Islet precursor cell (in vitro differentiated cells): ENCODE measurements around the gene PDF.
"Not testable (repeated sequence)": the region's sequence is repeated elsewhere in the genome, so short reads cannot be mapped to it uniquely, and the experiment has no call there.

ENCODE experiments used
- DNase-seq: peaks from one replicate; pipeline ENCODE4 v3.0.0-alpha.2; 2018

The PDF gene, protein sequence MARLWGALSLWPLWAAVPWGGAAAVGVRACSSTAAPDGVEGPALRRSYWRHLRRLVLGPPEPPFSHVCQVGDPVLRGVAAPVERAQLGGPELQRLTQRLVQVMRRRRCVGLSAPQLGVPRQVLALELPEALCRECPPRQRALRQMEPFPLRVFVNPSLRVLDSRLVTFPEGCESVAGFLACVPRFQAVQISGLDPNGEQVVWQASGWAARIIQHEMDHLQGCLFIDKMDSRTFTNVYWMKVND

GRCh38 chr16:69330286-69331109, at the start of gene PDF:
Gene PDF (minus strand): TSS chr16:69330588. CDS start chr16:69330570, 18 bp downstream.
- DNase-seq, result peak; percentile 97

DNA sequence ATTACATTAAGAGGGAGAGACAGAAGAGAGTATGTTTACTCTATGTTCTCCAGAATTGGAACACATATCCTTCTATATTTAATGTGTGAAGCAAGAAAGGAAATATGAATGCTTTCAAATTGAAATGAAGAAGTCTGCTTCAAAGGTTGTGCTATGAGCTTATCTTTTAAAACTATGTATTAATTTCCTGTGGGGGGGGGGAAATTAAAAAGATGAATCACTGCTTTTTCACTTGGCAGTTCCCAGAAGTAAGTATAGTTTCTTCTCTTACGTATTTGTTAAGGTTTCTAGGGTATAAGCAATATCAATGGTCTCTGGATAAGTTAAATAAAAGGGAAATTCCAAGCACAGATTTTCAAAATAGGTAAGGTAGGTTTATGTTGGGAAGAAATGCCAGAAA, 48.4 kb upstream of the PDF start:
- DNase-seq, result no peak

DNA sequence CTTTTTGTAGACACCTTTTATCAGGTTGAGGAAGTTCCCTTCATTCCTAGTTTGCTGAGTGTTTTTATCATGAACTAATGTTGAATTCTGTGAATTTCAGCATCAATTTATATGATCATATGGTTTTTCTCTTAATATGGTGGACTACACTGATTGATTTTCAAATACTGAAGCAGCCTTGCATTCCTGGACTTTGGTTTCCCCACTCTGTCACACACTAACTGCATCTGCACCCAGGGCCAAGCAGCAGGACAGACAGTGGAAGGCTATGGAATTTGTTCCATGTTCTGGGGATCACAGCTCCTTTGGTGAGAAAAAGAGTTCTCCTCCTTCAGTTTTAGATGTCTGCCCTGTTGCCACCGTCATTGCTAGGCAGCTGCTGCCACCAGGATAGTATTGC, 47.6 kb upstream of the PDF start:
- no peak for DNase-seq

- no peak for DNase-seq
Observed at GRCh38 chr16:69376393-69377059, 46.1 kb upstream of the PDF start.

GRCh38 chr16:69373019-69373418, 42.6 kb upstream of the PDF start:
- DNase-seq, result no peak

DNA sequence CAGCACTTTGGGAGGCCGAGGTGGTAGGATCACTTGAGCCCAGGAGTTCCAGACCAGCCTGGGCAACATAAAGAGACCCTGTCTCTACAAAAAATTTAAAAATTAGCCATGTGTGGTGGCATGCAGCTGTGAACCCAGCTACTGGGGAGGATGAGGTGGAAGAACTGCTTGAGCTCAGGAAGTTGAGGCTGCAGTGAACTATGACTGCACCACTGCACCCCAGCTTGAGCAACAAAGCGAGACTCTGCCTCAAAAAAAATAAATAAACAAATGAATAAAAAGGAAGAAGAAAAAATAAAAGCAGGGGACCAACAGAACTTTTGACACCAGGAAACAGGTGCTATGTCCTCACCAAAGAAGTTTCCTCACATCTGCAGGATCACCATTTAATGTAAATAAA, 41.2 kb upstream of the PDF start:
- no peak for DNase-seq

GRCh38 chr16:69368866-69369265, 38.5 kb upstream of the PDF start:
- no peak for DNase-seq

- no peak for DNase-seq
Observed at GRCh38 chr16:69367980-69368379, 37.6 kb upstream of the PDF start.

DNA sequence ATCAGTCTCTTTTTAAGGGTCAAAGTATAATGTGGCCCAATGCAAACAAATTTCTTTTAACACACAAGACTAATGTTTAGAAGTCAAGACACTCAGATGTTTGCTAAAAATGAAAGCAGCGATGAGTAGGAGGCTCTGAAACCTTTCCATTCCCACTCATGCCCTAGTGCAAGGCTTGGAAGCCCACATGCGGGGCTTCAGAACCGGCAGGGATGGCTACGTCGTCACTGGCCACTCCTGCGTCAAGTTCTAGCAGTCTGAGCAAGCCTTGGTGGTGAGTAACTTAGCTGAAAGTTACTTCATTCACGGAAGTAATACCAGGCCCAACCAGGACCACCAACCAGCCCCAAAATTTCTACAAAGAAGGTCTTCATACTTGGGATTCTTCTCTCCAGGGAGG, 36.0 kb upstream of the PDF start:
- no peak for DNase-seq

DNA sequence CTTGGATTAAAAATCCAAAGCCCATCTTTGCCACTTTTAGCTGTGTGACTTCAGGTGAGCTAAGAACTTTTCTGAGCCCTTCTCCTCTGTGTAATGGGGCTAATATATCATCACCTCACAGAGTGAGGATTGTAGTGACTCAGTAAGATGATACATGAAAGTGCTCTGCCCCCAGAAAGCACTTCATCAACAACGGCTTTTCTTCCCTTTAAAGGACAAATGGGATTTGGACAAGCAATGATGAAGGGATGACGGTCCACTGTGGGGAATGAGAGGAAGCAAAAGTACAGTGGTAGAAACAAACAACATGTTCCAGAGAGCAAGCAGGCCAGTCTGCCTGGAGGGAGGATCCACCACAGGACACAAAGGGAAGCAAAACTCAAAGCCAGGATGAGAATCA, 35.5 kb upstream of the PDF start:
- no peak for DNase-seq

DNA sequence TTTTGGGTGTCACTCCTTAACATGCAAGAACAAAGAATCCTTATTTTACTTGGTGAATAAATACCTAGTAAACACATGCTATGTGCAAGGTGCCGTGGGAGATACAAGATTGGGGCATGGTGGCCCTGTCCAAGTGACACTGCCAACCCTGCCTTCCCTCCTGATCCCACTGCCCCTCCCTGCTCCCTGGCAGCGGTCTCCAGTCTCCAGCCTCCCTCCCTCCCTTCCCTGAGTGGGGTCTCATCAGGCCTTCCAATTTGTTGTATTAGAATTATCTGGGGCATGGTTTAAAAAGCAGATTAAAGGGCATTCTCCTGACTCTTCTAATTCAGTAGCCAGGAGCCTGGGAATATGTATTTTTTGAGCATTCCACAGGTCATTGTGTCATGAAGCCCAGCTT, 33.7 kb upstream of the PDF start:
- no peak for DNase-seq

DNA sequence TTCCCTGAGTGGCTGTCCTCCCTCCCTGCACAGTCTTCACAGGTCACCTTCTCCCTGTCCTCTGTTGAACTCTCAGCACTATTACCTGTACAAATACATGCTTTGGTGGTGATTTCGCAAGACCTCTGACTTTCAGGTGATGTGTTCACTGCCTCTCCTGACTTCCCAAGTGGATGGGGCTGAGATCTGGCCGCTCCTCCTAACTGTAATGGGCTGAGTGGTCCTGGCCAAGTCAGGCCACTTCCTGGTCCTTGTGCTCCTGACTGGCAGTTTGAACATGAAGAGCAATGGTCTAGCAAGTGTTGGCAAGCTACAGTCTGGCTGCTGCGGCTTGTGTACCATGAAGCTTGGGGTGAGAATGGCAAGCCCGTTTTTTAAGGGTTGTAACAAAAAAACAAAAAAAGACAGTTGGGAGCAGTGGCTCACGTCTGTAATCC, 32.9 kb upstream of the PDF start:
- DNase-seq, result no peak

DNA sequence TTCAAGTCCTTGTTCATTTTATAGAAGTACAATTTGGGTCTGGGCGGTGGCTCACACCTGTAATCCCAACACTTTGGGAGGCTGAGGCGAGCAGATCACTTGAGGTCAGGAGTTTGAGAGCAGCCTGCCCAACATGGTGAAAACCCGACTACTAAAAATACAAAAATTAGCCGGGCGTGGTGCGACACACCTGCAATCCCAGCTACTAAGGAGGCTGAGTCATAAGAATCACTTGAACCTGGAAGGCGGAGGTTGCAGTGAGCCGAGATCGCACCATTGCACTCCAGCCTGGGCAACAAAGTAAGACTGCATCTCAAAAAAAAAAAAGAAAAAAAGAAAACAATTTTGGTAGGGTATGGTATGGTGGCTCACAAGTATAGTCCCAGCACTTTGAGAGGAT, 29.7 kb upstream of the PDF start:
- not testable (repeated sequence) for DNase-seq

- DNase-seq, result no peak
Observed at GRCh38 chr16:69351309-69352027, 21.1 kb upstream of the PDF start, which contains the start of gene TMED6. Gene TMED6 (minus strand): TSS chr16:69351786. CDS start chr16:69351753, 33 bp downstream.

DNA sequence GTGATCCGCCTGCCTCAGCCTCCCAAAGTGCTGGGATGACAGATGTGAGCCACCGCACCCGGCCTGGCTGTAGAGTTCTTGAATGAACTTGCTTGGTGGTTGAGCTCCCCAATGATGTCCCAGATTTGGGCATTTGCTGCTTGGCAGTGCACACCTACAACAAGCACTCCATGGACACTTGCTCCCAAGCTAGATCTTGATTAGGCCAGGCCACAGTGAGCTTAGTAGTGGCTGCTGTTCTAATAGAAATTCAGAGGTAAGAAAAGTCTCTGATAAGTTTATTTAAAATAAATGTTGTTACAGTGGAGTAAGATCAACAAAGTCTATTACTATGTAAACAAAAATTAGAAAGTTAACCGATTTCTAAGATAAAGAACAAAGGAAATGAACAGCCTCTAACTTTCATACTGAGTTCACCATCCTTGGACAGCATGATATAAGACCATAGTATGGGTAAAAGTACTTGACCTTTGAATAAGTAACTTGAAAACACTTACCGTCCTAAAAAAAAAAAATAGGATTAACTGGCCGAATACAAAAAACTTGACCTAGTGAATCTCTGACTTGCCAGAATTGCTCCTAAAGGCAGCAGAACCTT, 20.2 kb upstream of the PDF start:
- no peak for DNase-seq

GRCh38 chr16:69349536-69349935, 19.1 kb upstream of the PDF start:
- DNase-seq, result no peak

- no peak for DNase-seq
Observed at GRCh38 chr16:69348222-69348621, 17.8 kb upstream of the PDF start.

DNA sequence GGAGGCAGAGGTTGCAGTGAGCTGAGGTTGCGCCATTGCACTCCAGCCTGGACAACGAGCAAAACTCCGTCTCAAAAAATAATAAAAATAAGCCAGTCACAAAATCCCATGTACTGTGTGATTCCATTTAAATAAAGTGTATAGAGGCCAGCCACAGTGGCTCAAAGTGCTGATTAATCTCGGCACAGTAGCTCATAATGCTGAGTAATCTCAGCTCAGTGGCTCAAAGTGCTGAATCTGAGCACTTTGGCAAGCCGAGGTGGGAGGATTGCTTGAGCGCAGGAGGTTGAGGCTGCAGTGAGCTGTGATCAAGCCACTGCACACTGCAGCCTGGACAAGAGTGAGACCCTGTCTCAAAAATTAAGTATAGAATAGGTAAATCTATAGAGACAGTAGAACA, 16.3 kb upstream of the PDF start:
- DNase-seq, result no peak

DNA sequence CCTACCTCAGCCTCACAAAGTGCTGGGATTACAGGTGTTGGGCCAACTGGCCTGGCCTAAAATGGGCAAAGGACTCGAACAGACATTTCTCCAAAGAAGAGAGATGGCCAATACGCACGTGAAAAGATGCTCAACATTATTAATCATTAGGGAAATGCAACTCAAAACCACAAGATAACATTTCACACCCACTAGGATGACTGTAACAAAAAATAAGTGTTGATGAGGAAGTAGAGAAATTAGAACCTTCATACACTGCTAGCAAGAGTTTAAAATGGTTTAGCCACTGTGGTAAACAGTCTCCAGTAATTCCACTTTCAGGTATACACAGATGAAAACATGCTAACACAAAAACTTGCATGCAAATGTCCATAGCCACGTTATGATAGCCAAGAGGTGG, 15.5 kb upstream of the PDF start:
- no peak for DNase-seq

DNA sequence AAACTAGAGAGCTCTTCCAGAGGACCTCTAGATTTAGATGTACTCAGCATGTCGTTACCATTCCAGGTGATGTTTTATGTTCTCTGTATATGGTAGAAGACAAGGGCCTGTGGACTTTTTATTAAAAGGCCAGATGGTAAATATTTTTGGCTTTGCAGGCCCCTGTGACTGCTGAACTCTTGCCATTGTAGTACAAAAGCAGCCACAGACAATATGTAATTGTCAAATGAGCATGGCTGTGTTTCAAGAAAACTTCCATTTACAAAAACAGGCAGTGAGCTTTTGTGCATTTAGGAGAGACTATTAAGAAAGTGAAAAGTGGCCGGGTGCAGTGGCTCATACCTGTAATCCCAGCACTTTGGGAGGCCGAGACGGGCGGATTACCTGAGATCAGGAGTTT, 13.8 kb upstream of the PDF start:
- no peak for DNase-seq

- no peak for DNase-seq
Observed at GRCh38 chr16:69340095-69340644, 9.8 kb upstream of the PDF start.

- DNase-seq, result peak; percentile 99
Observed at GRCh38 chr16:69339289-69340094, 9.1 kb upstream of the PDF start, which contains the start of the genes COG8 and NIP7. Gene COG8 (minus strand): TSS chr16:69339564. CDS start chr16:69339552, 12 bp downstream. Gene NIP7 (plus strand): TSS chr16:69339772. CDS start chr16:69339830, 58 bp downstream.
